Anterior cingulate cortex (tissue), 58 donors: Measurements from ENCODE around the gene CEACAM3.
A peak's percentile ranks its signal among the peaks of the same experiment; 100 is the strongest.

ENCODE experiments used
- DNase-seq, 58 donors: peaks; one replicate each; lab custom pipeline; 2025; lab: John Stamatoyannopoulos, UW

The CEACAM3 gene

GRCh38 chr19:41843371-41843770 lies 47.0 kb downstream of the CEACAM3 start:
- no peak for DNase-seq

GRCh38 chr19:41844601-41845000 lies 48.2 kb downstream of the CEACAM3 start, which contains the start of gene LYPD4:
Gene LYPD4, minus strand, starts transcription at chr19:41844683. Its CDS starts 5,398 bp downstream, at chr19:41839285.
- DNase-seq, result no peak

GRCh38 chr19:41845001-41845050 lies 48.4 kb downstream of the CEACAM3 start, which contains the start of gene DMRTC2:
Gene DMRTC2, plus strand, starts transcription at chr19:41845042. Its CDS starts 2,387 bp downstream, at chr19:41847429.
- no peak for DNase-seq

- no peak for DNase-seq
Measured at GRCh38 chr19:41845051-41845590, 48.7 kb downstream of the CEACAM3 start.

- no peak for DNase-seq
Measured at GRCh38 chr19:41847351-41848105, 51.1 kb downstream of the CEACAM3 start.

GRCh38 chr19:41848666-41849065 lies 52.3 kb downstream of the CEACAM3 start:
- no peak for DNase-seq

GRCh38 chr19:41849067-41849466 lies 52.7 kb downstream of the CEACAM3 start:
- DNase-seq, result no peak

GRCh38 chr19:41850381-41850780 lies 54.0 kb downstream of the CEACAM3 start:
- DNase-seq, result no peak

- DNase-seq, result no peak
Measured at GRCh38 chr19:41851456-41851855, 55.1 kb downstream of the CEACAM3 start.

GRCh38 chr19:41853344-41853743 lies 57.0 kb downstream of the CEACAM3 start:
- no peak for DNase-seq

- DNase-seq, result no peak
Measured at GRCh38 chr19:41853768-41854167, 57.4 kb downstream of the CEACAM3 start.

- DNase-seq, result no peak
Measured at GRCh38 chr19:41859213-41859617, 62.8 kb downstream of the CEACAM3 start.

- peak; percentile 91 to 99 (median 98) for DNase-seq
Measured at GRCh38 chr19:41859618-41860418, 63.4 kb downstream of the CEACAM3 start, which contains the start of gene RPS19. Gene RPS19, plus strand, starts transcription at chr19:41860255. Its CDS starts 520 bp downstream, at chr19:41860775.

GRCh38 chr19:41860419-41861115 lies 64.2 kb downstream of the CEACAM3 start:
- DNase-seq, result peak in 1 of 58 donors; percentile 14
